Stimulated activated CD8-positive, alpha-beta memory T cell treated with anti-CD3 and anti-CD28 coated beads, Interleukin-15, amount 100 ng/mL, for 48 hours (primary cell): ENCODE results near the gene HMGCS2.

Experiments used
- DNase-seq, 2 donors: peaks; one replicate each; pipeline ENCODE4 v3.0.0-alpha.2; 2020; ENCODE audit warnings: low read depth in 2 of 2

Gene HMGCS2

GRCh38 chr1:119762953-119763352 lies 5.8 kb downstream of the HMGCS2 start:
- DNase-seq: no peak

GRCh38 chr1:119762409-119762808 lies 6.3 kb downstream of the HMGCS2 start:
- no peak for DNase-seq

- no peak for DNase-seq
Observed at GRCh38 chr1:119758584-119758983, 10.1 kb downstream of the HMGCS2 start.

GRCh38 chr1:119752592-119752991 lies 16.1 kb downstream of the HMGCS2 start:
- DNase-seq: no peak

DNA sequence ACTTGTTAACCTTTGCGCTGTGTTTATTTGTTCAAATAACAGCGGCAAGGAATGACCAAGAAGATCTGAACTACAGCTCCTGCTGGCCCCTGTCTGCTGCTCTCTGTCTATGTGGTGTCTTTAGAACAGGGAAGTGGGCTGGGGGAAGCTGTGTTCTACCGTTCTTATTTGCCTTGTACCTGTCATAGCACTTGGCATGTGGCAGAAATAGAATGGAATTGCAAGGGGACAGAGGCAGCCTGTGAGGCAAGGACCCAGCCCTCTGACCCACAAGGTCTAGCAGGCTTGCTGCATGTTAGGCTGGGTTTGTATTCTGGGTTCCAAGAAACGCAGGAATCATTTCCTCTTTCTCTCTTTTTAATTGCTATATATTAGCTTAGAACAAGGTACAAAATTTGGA lies 20.7 kb downstream of the HMGCS2 start:
- DNase-seq: no peak

DNA sequence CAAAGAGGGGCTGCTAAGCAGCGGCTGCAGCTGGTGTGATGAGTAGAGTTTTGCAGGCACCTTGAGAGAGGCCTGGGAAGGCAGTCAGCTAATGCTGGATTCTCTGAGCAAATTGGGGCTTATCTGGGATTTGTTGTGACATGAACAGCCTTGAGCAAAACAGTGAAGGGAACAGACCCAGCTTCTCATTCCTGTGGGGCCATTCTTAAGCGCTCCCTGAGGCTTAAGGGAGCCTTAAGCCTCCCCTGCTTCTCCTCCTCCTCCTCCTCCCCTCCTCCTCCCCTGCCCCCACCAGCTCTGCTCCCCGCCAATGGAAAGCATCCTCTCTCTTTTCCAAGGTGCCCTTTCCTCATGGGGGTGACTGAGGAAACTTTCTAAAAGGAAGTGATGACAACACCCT lies 21.3 kb downstream of the HMGCS2 start:
- no peak for DNase-seq

DNA sequence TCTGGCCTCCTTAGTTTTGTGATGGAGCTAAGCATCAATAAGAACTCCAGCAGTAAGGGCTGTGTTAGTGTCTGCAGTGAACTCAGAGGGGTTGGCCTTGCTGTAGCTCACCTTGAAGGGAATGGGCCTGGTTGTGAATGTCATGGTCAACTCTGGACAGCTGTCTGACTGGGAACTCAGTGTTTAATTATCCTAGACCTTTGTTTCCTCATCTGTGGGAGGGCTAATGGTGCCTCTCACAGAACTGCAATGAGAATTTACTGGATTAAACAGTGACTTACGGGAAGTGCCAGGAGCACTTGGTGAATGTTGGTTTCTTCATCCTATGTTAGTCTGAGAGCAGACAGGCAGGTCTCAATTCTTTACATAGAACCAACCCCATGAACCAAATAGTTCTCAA lies 23.7 kb downstream of the HMGCS2 start:
- DNase-seq: no peak

GRCh38 chr1:119744598-119744942 lies 24.1 kb downstream of the HMGCS2 start:
- DNase-seq: no peak

GRCh38 chr1:119743776-119744597 lies 24.7 kb downstream of the HMGCS2 start:
- peak; percentile 12 to 21 for DNase-seq

DNA sequence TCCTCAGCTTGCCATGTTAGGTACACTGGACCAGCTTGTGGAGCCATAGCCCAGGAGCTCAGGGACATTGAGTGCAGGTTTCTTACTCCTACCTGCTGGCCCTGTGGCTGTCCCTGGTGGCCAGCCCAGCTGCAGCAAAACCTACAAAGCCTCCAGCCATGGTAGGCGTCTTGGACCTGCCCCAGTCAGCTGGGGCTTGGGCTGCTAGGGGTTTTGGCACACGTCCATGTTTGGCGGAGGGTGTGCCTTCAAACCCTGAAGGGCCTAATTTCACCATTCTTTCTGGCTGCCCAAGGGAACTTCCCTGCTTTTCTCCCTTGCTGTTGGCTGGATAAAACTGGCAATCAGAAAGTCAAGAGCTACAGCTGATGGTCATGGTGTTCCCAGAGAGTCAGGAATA lies 25.4 kb downstream of the HMGCS2 start:
- DNase-seq: no peak

GRCh38 chr1:119742677-119743076 lies 26.0 kb downstream of the HMGCS2 start:
- no peak for DNase-seq

DNA sequence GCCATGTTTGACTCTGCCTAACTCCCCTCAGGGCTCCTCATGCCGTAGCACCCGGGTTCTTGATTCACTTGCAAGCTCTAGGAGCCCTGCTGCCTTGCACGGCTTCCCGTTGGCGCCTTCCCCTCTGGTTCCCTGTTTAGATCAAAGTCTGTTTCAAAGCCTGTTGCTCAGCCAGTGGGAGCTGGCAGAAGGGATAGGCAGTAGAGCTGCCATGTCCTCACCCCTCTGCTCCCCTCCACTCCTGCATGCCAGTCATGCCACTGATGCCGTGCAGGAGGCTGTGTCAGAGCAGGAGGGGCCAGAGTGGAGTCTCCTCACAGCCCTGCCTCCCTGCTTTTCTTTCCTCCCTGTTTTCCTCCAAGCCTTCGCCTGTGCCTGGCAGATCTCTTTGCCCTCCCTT lies 26.5 kb downstream of the HMGCS2 start:
- no peak for DNase-seq

GRCh38 chr1:119740896-119741780 lies 27.6 kb downstream of the HMGCS2 start:
- no peak for DNase-seq

DNA sequence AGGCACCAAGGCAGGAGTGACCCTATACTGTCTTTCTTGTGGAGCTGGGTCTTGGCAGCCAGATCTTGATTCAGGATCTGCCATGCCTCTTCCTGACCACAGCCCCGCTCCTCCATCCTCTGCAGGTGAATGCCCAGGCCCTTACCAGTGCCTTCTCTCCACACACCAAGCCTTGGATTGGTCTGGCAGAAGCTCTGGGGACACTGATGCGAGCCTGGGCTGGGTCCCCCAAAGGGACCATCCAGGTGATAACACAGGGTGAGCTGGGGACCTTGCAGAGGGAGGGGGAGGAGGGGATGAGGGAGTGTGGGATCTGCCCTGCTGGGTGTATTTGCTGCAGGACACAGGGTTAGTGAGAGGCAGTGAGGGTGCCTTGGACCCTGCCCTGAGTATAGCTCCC lies 28.4 kb downstream of the HMGCS2 start:
- DNase-seq: no peak

GRCh38 chr1:119739150-119739549 lies 29.6 kb downstream of the HMGCS2 start:
- no peak for DNase-seq

GRCh38 chr1:119738100-119738720 lies 30.5 kb downstream of the HMGCS2 start:
- no peak for DNase-seq

GRCh38 chr1:119737040-119737682 lies 31.5 kb downstream of the HMGCS2 start:
- no peak for DNase-seq

DNA sequence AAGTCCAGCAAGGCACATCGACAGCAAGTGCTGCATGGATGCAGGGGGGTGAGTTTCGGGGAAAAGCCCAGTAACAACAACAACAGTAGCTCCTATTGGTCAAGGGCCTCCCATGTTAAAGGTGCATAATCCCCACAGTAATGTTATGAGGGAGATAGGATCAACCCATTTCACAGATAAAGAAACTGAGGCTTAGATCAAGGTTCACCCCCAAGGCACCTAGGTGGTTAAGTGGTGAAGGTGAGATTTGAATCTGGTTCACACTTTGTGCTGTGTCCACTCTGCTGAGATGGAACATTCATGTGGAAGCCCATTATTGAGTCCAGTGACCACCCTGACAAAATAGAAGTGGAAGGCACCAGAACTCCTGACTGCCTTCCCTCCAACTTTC lies 32.1 kb downstream of the HMGCS2 start:
- no peak for DNase-seq

DNA sequence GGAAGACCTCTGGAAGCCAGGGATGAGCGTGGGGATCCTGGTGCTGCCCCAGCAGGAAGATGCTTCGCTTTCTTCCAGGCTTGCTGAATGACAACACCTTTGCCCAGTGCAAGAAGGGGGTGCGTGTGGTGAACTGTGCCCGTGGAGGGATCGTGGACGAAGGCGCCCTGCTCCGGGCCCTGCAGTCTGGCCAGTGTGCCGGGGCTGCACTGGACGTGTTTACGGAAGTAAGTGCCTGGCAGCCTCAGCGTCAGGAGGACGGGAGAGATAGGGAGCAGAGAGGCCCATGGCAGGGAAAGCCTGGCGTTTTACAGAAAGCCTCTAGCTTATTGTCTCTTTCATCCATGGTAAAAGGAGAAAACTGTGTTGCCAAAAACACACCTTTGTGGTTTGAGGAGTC lies 33.5 kb downstream of the HMGCS2 start:
- DNase-seq: no peak

DNA sequence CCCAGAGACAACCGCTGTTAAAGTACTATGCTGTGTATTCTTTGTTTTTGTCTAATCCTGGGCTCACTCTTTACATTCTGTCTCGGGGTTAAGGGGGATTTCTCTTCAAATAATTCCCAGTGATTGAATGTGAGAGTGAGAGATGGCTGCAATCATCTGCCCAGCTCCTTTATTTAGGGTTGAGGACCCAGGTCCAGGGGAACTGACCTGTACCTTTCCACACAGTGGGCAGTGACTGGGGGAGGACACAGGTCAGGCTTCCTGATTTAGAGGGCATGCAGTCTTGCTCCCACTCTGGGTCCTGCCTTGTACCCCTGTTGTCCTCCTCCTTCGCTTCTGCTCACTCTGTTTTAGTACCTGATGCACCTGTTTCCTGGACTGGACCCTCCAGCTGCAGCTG lies 35.0 kb downstream of the HMGCS2 start:
- DNase-seq: no peak

- DNase-seq: no peak
Observed at GRCh38 chr1:119732465-119733168, 36.1 kb downstream of the HMGCS2 start.
